Activated T-helper 1 cell treated with anti-CD3 and anti-CD28 coated beads, Interleukin-2, amount 50 U/mL, for 16 hours (primary cell): ENCODE measurements around the gene PRIMPOL.
"Not testable (repeated sequence)": the region's sequence is repeated elsewhere in the genome, so short reads cannot be mapped to it uniquely, and the experiment has no call there.

ENCODE experiments used
- DNase-seq, 2 donors: peaks; one replicate each; pipeline ENCODE4 v3.0.0-alpha.2; 2020; ENCODE audit warnings: low read depth in 1 of 2, low spot score in 1 of 2

PRIMPOL gene, protein sequence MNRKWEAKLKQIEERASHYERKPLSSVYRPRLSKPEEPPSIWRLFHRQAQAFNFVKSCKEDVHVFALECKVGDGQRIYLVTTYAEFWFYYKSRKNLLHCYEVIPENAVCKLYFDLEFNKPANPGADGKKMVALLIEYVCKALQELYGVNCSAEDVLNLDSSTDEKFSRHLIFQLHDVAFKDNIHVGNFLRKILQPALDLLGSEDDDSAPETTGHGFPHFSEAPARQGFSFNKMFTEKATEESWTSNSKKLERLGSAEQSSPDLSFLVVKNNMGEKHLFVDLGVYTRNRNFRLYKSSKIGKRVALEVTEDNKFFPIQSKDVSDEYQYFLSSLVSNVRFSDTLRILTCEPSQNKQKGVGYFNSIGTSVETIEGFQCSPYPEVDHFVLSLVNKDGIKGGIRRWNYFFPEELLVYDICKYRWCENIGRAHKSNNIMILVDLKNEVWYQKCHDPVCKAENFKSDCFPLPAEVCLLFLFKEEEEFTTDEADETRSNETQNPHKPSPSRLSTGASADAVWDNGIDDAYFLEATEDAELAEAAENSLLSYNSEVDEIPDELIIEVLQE

GRCh38 chr4:184649026-184649970 is at the start of gene PRIMPOL, which contains the start of gene CASP3:
Gene PRIMPOL, plus strand, starts transcription at chr4:184649738. Its CDS starts 7,403 bp downstream, at chr4:184657141.
Gene CASP3, minus strand, starts transcription at chr4:184649447. Its CDS starts 10,994 bp downstream, at chr4:184638453.
- DNase-seq, result peak; percentile 94 to 96

GRCh38 chr4:184600982-184601381 is 48.6 kb upstream of the PRIMPOL start:
- DNase-seq, result not testable (repeated sequence)

GRCh38 chr4:184602857-184603256 is 46.7 kb upstream of the PRIMPOL start:
- not testable (repeated sequence) for DNase-seq

DNA sequence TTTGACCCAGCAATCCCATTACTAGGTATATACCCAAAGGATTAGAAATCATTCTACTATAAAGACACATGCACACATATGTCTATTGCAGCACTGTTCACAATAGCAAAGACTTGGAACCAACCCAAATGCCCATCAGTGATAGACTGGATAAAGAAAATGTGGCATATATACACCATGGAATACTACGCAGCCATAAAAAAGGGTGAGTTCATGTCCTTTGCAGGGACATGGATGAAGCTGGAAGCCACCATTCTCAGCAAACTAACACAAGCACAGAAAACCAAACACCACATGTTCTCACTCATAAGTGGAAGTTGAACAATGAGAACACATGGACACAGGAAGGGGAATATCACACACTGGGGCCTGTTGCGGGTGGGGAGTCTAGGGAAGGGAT is 42.1 kb upstream of the PRIMPOL start:
- DNase-seq, result not testable (repeated sequence)

- DNase-seq, result no peak
Measured at GRCh38 chr4:184612074-184612473, 37.5 kb upstream of the PRIMPOL start.

DNA sequence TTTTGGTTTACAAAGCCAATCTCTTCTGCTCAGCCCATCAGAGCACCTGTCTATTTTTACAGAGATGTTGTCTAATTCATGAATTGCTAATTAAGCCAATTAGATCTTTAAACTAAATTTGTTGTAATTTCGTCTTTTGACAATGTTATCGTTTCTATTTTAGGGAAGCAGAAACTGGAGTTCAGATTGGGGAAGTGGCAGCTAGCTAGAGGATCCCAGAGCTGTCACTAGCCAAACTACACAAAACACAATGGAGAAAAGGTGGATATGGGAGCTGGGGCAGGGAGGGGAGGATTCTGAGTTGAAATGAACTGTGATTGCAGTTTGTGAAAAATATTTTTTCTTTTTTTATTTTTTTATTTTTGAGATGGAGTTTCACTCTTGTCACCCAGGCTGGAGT is 36.1 kb upstream of the PRIMPOL start:
- DNase-seq, result no peak

DNA sequence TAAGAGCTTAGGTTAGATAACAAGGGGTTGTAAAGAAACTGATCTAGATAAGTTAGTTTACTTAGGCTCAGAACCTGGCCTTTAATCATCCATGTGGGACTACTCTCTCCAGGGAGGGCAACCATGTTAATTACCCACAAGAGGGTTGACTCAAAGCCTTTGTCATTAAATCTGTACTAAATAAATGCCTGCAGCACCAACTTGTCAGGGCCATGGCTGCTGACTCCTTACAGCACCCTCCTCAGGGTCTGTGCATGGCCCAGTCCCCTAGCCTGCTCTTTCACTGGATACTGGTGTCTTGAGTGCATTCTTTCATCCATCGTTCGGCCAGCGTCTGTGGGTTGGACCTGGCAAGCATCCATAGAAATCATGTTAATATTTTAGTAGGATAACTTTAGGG is 35.0 kb upstream of the PRIMPOL start:
- no peak for DNase-seq

GRCh38 chr4:184616168-184616567 is 33.4 kb upstream of the PRIMPOL start:
- not testable (repeated sequence) for DNase-seq

GRCh38 chr4:184616633-184617551 is 32.6 kb upstream of the PRIMPOL start:
- no peak for DNase-seq

GRCh38 chr4:184617600-184618196 is 31.8 kb upstream of the PRIMPOL start:
- no peak for DNase-seq

GRCh38 chr4:184620212-184620867 is 29.2 kb upstream of the PRIMPOL start:
- no peak for DNase-seq

DNA sequence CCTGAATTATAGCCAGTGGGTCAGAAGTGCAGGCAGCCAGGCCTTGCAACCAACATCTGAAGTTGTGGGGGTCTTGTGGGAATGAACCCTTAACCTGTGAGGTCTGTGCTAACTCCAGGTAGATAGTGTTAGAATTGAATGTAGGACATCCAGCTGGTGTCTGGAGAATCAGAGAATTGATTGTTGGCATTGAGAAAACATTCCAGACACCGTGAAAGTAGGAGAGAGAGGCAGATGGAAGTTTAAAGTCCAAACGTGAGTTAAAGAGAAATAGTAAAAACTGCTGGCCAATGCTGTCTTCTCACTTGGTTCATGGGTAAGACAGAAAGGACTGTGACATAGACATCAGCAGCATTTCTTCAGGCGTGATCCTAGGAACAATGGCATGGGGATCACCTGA is 28.0 kb upstream of the PRIMPOL start:
- no peak for DNase-seq

DNA sequence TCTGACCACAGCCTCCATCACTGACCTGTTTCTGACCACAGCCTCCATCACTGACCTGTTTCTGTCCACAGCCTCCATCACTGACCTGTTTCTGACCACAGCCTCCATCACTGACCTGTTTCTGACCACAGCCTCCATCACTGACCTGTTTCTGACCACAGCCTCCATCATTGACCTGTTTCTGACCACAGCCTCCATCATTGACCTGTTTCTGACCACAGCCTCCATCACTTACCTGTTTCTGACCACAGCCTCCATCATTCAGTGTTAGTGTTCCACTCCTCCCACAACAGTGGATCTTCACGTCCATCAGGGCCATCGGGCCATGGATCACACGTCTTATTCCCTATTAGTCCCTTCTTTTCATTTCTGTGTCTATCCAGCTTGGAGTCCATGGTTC is 25.0 kb upstream of the PRIMPOL start:
- DNase-seq, result not testable (repeated sequence)

- no peak for DNase-seq
Measured at GRCh38 chr4:184624972-184625554, 24.5 kb upstream of the PRIMPOL start.

- DNase-seq, result not testable (repeated sequence)
Measured at GRCh38 chr4:184625783-184626596, 23.5 kb upstream of the PRIMPOL start.

DNA sequence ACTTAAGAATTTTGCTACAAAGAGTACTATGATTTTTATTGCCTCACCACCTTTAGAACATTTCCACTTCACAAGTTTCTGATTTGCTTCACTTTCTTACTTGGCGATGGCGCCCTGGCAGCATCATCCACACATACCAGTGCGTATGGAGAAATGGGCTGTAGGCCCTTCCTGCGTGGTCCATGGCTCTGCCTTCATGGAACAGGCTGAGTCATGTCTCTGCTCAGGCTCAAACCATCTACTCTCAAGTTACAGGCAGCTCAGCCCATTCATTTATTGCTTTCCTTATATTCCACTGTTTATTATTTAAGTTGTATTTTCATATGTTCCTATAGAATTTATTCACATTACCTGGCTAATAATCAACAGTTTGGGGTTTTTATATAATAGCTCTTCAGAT is 21.4 kb upstream of the PRIMPOL start:
- no peak for DNase-seq

DNA sequence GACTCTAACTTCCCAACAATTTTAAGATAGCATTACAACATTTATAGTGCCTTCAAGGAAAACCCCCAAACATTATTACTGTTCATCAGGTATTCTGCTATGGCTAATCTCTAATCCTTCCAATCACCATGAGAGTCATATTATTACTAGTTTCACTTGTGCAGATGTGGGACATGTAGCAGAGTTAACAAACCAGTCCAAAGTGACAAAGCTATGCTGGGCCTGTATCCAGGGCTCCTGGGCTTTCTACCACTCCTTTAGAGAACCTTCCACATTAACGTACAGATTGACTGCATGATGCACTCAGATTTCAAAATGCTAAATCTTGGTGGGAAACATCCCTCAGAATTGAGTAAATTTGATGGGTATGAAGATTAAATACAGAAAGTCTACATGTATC is 16.7 kb upstream of the PRIMPOL start:
- DNase-seq, result no peak

DNA sequence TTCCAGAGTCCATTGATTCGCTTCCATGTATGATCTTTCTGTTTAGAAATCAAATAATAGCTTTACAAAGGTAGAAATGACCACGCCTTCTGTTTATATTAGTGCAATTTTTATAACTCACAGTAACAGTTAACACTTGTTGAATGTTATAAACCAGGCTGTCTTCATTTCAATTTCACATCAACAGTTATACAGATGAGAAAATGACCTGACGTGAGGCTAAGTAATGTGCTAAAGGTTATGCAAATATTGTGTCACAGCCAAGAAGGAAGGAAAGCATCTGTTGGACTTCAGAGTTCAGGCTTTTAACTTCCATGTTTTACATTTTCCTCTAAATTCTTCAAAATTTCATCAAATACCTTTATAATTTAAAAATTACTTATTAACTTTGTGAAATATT is 14.2 kb upstream of the PRIMPOL start:
- DNase-seq, result no peak
